GM19328 (cell line): ENCODE measurements around the gene IRF9.

ENCODE experiments used
- ATAC-seq: cut with Tn5 transposase; IDR thresholded peaks from one replicate; pipeline ENCODE4 v1.9.1; 2021; ENCODE audit warnings: mild to moderate bottlenecking, moderate library complexity; ENCODE audit not compliant: unreplicated experiment

Gene IRF9

GRCh38 chr14:24146978-24147760 is 13.9 kb upstream of the IRF9 start, which contains the start of gene RNF31:
Gene RNF31 (plus strand): TSS chr14:24147498. CDS start chr14:24147699, 201 bp downstream.
- ATAC-seq: peak; percentile 81

DNA sequence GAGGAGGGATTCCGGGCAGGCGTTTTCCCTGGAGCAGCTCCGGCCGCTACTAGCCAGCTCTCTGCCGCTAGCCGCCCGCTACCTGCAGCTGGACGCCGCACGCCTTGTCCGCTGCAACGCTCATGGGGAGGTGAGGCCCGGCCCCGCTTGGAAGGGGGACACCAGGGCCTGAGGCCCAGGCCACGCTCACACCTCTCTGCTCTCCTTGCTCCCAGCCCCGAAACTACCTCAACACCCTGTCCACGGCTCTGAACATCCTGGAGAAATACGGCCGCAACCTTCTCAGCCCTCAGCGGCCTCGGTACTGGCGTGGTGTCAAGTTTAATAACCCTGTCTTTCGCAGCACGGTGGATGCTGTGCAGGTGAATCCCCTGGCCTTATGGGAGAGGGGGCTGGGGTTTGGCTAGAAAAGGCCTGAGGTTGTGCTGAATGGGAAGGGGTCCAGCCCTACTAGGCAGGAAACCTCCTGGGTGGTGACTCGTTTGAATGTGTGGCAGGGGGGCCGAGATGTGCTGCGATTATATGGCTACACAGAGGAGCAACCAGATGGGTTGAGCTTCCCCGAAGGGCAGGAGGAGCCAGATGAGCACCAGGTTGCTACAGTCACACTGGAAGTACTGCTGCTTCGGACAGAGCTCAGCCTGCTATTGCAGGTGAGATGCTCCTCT is 13.2 kb upstream of the IRF9 start:
- no peak for ATAC-seq

DNA sequence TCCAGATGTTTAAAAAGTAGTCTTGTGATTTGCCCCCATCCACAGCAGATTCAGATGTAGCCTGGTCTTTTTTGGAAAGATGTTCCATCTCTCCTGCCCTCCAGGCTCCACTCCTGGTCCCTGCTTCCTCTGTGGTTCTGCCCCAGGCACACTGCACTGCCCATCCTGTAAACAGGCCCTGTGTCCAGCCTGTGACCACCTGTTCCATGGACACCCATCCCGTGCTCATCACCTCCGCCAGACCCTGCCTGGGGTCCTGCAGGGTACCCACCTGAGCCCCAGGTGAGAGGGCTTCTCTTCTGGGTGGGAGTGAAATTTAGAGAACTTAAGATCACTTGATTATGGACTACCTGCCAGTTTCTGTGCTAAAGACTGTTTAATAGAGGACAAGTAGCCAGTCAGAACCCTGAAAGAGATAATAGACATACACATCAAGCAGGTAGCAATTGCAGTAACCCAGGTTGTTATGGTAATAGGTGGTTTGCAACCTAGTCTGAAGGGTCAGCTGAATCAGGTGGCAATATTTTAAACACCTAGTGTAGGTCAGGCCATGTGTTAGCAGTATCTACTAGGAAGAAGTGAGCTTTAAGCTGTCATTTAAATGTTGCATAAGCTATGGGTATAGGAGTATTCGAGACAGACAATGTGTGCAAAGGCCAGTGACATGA is 11.6 kb upstream of the IRF9 start:
- ATAC-seq: no peak

GRCh38 chr14:24150061-24150460 is 11.0 kb upstream of the IRF9 start:
- ATAC-seq: no peak

DNA sequence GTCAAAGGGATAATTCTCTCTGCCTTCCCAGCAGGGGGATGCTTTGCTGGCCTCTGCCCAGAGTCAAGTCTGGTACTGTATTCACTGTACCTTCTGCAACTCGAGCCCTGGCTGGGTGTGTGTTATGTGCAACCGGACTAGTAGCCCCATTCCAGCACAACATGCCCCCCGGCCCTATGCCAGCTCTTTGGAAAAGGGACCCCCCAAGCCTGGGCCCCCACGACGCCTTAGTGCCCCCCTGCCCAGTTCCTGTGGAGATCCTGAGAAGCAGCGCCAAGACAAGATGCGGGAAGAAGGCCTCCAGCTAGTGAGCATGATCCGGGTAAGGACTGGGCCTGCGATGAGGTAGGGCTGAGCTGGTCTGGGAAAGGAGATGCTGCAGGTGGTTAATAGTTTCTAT is 10.5 kb upstream of the IRF9 start:
- no peak for ATAC-seq

DNA sequence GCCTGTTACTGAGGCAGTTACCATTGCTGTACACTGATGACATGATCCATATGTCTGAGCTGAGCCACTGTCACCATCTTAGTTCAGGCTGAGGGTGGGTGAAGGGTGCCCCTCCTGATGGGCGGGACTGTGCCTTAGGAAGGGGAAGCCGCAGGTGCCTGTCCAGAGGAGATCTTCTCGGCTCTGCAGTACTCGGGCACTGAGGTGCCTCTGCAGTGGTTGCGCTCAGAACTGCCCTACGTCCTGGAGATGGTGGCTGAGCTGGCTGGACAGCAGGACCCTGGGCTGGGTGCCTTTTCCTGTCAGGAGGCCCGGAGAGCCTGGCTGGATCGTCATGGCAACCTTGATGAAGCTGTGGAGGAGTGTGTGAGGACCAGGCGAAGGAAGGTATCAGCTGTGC is 10.1 kb upstream of the IRF9 start:
- ATAC-seq: no peak

DNA sequence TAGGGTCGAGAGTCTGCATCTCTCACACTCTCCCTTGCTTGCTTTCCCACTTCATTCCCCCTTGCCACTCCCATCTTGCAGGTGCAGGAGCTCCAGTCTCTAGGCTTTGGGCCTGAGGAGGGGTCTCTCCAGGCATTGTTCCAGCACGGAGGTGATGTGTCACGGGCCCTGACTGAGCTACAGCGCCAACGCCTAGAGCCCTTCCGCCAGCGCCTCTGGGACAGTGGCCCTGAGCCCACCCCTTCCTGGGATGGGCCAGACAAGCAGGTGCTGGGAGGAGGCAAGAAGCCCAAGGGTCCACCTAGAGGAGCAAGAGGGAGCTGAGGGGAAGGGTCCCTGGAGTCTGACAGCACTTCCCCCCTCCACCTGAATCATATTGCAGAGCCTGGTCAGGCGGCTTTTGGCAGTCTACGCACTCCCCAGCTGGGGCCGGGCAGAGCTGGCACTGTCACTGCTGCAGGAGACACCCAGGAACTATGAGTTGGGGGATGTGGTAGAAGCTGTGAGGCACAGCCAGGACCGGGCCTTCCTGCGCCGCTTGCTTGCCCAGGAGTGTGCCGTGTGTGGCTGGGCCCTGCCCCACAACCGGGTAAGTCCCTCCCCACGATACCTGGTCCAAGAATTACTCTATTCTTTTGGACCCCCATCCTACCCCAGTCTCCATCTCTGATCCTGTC is 9.5 kb upstream of the IRF9 start:
- no peak for ATAC-seq

DNA sequence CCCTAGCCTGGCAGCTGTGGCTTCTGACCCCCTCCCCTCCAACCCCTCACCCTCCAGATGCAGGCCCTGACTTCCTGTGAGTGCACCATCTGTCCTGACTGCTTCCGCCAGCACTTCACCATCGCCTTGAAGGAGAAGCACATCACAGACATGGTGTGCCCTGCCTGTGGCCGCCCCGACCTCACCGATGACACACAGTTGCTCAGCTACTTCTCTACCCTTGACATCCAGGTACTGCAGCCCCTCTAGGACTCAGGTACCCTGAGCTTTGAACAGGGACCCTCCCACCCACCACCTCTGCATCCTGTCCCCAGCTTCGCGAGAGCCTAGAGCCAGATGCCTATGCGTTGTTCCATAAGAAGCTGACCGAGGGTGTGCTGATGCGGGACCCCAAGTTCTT is 6.0 kb upstream of the IRF9 start:
- no peak for ATAC-seq

- no peak for ATAC-seq
Observed at GRCh38 chr14:24156840-24157239, 4.2 kb upstream of the IRF9 start.

DNA sequence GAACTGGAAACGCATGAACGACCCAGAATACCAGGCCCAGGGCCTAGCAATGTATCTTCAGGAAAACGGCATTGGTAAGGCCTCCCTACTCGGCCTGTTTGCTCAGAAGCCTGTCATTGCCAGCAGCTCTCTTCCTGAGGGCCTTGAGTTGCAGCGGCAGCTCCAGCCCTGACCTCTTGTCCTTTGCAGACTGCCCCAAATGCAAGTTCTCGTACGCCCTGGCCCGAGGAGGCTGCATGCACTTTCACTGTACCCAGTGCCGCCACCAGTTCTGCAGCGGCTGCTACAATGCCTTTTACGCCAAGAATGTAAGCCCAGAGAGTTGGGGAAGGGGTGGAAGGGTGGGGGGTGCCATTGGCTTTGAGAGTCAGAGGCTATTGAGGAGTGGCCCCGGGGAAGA is 3.7 kb upstream of the IRF9 start:
- ATAC-seq: no peak

DNA sequence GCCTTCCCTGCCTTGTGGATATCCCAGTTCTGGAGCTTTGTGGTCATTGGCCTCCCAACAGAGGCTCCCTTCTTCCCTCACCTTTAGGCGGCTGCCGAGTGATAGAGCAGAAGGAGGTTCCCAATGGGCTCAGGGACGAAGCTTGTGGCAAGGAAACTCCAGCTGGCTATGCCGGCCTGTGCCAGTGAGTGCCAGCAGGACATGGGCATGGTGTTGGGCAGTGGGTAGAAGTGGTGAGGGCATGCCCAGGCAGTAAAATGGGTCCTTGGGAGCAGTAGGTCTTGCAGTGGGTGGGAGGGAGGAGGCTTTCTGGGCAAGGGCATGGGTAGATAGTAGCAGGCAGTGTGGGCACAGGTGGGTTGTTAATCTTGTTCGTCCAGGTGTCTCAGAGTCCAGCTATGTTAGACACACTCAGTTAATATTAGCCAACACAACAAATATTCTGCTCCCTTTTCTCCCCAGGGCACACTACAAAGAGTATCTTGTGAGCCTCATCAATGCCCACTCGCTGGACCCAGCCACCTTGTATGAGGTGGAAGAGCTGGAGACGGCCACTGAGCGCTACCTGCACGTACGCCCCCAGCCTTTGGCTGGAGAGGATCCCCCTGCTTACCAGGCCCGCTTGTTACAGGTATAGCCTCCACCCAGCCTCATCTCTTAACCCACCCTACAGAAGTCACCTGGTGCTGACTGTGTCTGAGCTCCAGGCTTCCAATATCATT is 1.1 kb upstream of the IRF9 start:
- no peak for ATAC-seq

DNA sequence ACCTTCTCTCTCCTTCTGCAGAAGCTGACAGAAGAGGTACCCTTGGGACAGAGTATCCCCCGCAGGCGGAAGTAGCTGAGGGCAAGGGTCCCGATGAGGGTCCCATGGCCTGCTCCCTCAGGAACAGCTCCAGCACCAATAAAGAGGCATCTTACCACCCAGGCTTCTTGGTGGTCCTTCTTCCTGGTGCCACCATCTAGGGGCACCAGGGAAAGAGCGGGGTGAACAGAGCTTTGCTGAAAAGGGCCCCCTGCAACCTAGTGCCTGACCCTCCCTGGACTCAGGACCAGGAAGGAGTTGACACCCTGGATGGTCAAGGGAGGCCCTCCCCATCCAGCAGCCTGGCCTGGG is 591 bp upstream of the IRF9 start:
- no peak for ATAC-seq

- ATAC-seq: no peak
Observed at GRCh38 chr14:24162093-24162492, 1.0 kb downstream of the IRF9 start.

DNA sequence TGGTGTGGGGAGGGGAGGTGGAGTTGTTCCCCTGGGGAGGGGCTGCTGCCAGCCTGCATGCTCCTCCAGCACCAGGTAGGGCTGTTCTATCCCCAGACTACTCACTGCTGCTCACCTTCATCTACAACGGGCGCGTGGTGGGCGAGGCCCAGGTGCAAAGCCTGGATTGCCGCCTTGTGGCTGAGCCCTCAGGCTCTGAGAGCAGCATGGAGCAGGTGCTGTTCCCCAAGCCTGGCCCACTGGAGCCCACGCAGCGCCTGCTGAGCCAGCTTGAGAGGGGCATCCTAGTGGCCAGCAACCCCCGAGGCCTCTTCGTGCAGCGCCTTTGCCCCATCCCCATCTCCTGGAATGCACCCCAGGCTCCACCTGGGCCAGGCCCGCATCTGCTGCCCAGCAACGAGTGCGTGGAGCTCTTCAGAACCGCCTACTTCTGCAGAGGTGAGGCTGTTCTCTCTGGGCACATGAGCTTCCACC is 3.5 kb downstream of the IRF9 start:
- ATAC-seq: no peak

- no peak for ATAC-seq
Observed at GRCh38 chr14:24165785-24166184, 4.7 kb downstream of the IRF9 start.

DNA sequence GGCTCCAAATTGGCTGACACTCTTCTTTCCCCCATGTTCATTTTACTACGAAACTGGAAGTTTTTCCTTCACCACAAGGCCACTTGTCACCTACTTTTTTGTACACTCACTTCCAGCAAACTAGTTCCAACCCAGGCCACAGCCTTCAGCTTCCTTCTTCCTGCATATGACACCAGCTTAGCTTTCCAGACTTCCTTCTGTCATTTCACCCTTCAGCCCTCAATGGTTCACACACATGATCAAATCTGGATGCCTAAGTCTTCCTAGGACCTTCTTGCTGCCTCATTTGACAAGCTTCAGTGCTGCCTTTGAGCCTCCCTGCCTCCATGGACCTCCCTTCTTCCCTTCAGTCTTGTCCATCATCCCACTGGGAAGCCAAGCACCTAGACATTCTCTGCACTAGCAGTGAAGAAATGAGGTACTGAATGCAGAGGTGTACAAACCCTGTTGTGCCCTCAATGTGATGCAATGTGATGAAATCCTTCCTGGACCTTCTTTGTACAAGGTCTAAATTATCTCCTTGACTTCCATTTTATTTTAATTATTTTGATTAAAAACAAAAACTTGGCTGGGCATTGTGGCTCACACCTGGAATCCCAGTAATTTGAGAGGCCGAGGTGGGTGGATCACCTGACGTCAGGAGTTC is 6.5 kb downstream of the IRF9 start:
- no peak for ATAC-seq

- ATAC-seq: peak; percentile 55
Observed at GRCh38 chr14:24171422-24172260, 10.6 kb downstream of the IRF9 start, which contains the start of gene REC8. Gene REC8 (plus strand): TSS chr14:24172080. CDS start chr14:24172553, 473 bp downstream.

DNA sequence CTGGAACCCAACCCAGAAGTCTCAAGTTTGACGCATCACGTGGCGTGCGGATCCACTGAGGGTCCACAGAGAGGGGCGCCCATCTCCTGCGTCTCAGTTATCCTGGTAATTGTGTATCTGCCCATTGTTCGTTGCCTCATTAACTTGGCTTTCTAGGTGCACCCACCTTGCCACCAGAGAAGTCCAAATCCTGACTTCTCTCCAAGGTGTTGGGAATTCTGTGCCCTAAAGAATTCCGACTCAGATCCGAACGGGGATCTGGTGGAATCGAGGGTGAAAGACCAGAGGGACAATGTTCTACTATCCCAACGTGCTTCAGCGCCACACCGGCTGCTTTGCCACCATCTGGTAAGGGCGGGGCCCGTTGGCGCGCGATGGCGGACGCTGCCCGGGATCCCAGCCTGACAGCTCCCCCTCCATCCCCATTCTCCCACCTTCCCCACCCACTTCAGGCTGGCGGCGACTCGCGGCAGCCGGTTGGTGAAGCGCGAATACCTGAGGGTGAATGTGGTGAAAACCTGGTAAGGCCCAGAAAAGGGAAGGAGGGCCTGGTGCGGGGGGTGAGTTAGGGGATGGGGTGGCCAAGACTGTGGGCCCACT is 11.3 kb downstream of the IRF9 start:
- peak; percentile 18 for ATAC-seq

DNA sequence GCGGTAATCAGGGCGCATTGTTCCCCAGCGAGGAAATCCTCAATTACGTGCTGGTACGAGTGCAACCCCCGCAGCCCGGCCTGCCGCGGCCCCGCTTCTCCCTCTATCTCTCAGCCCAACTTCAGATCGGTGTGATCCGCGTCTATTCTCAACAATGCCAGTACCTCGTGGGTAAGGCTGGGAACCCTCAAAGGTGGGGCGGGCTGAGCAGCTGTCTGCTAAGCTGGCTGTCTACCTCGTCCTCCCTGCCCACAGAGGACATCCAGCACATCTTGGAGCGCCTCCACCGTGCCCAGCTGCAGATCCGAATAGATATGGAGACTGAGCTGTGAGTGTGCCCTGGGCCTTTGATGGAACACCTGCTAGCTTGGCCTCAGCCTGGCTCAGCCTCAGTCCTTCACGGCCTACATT is 11.8 kb downstream of the IRF9 start:
- ATAC-seq: no peak
